Hepatic stellate cell (primary cell): ENCODE results near the gene MRC2.
A peak's percentile ranks its signal among the peaks of the same experiment; 100 is the strongest.

Experiments used
- DNase-seq: peaks from one replicate; pipeline ENCODE4 v3.0.0; 2011; ENCODE audit warnings: low spot score

The MRC2 gene

GRCh38 chr17:62641153-62641552 is 13.7 kb downstream of the MRC2 start:
- no peak for DNase-seq

DNA sequence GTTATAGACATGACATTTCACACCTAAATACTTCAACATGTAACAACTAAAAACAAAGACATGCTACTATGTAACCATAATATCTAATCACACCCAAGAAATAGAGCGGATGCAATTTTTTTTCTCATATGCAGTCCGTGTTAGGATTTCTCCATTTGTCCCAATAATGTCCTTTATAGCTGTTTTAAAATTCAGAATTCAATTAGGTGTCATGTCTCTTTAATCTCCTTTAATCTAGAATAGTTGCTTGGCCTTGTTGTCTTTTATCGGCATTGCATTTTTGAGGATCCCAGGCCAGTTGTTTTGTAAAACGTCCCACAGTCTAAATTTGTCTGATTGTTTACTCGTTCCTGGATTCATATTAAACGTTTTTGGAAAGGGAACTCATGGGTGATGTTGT is 14.5 kb downstream of the MRC2 start:
- DNase-seq = no peak

- no peak for DNase-seq
These were observed 16.0 kb downstream of the MRC2 start for GRCh38 chr17:62643496-62643895.

GRCh38 chr17:62644487-62645173 is 17.2 kb downstream of the MRC2 start:
- no peak for DNase-seq

DNA sequence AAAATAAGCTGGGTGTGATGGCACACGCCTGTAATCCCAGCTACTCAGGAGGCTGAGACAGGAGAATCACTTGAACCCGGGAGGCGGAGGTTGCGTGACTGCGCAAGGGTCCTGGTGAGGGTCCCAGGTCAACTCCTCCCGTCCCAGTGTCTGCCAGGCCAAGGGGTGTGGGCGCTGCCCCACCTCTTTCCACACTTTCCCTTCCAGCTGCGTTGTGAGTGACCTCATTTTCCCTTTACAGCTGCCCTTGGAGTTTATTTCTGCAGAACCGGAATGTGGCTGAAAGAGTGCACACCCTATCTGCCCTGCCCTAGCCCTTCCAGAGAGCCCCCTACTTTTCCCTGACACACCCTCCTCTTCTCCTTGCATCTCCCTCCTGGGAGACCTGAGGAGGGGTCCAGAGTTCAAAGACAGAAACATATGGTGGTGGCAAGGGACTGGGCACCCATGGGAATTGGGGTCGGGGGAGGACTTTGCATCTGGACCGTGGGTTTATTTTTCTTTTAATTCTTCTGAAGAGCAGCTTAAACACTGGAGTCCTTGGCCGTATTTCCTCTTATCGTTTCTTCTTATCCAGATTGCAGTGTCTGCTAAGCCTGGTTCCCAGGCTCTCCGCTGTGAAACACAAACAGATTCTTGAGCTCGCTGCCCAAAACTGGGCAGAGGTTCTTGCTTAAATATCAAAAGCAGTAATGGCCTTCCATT is 20.9 kb downstream of the MRC2 start:
- DNase-seq = peak; percentile 47

DNA sequence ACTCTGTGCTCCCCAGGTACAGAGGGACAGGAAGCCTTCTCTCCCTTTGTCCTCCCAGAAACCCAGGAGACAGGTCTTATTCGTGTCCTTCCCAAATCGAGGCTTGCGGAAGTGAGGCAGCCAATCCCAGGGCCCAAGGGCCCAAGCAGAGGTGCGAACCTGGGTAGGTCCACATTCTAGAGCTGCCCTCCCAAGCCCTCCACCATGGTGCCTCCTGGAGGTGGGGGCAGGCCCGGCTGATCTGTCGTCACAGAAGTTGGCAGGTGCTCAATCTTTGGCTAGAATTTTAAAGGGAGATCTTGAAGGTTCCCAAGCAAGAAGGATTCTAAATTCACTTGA is 21.5 kb downstream of the MRC2 start:
- DNase-seq = no peak

GRCh38 chr17:62649570-62649969 is 22.1 kb downstream of the MRC2 start:
- DNase-seq = no peak

DNA sequence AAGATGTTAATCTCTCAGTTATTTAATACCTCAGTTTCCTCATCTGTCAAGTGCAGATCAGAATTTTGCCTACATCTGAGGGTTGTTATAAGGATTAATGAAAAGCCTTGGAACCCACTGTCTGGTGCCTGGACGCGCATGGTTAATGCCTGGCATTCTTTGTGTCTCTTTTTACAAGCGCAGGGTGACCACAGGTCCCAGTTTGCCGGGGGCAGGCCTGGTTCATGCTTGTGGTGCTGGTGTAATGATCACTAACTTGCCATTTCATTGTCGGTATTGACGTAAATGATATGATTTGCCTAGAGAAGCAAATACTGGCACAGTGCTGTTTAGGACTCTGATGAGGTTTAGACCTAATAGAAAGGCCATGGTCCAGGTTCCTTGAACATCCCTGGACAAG is 23.1 kb downstream of the MRC2 start:
- DNase-seq = no peak

- DNase-seq = peak; percentile 83
These were observed 25.0 kb downstream of the MRC2 start for GRCh38 chr17:62652251-62653001.

GRCh38 chr17:62653002-62653825 is 25.7 kb downstream of the MRC2 start:
- peak; percentile 79 for DNase-seq

DNA sequence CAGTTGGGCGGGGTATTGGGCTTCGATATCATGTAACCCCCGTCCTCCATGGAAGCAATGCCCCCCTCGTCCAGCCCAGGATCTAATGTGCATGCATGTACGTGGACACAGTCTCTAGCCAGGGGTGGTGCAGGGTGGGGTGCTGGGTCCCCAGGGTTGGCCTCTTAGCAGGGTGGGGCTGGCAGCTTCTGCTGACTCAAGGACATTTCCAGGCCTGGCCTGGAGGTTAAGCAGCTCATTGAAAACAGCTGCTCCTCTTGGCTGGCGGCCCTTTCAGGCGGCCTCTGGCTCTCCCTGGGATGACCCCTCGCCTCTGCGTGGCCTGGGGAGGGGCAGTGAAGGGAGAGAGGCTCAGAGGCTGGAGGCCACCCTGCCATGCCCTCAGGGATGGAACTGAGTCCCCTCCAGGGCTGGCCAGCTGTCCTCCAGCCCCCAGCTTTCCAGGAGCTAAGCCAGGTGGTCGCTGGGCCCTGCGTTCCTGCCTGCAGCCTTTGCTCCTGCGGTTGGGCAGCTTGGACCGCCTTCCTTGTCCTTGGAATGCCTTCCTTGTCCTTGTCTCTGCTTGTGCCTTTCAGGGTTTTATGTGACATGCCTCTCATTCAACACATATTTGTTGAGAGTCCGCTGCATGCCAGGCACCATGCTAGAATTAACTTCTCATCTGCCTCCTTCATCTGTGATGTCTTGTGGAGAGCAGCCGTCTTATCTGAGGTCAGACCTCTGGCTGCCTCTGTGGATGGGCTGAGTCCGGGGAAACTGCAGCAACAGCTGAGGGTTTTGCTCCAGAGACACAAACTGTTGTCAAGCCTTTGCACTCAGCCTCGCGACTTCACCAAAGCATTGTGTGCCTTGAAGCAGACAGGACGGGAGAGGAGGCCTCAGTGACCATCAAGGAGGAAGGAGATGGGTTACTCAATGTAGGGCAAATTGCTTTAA is 26.6 kb downstream of the MRC2 start:
- DNase-seq = peak; percentile 81

DNA sequence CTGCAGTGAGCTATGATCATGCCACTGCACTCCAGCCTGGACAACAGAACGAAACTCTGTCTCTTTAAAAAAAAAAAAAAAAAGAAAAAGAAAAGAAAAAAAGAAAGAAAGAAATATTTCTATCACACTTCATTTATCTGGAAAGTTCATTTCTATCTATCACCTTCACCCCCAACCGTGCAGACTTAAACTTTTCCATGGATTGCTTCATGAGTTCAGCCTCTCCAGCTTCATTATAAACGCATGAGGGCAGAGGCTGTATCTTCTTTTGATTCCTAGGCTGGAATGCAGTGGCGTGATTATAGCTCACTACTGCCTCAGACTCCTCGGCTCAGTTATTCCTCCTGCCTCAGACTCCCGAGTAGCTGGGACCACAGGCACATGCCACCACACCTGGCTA is 28.2 kb downstream of the MRC2 start:
- DNase-seq = no peak

- no peak for DNase-seq
These were observed 29.0 kb downstream of the MRC2 start for GRCh38 chr17:62656446-62656845.

DNA sequence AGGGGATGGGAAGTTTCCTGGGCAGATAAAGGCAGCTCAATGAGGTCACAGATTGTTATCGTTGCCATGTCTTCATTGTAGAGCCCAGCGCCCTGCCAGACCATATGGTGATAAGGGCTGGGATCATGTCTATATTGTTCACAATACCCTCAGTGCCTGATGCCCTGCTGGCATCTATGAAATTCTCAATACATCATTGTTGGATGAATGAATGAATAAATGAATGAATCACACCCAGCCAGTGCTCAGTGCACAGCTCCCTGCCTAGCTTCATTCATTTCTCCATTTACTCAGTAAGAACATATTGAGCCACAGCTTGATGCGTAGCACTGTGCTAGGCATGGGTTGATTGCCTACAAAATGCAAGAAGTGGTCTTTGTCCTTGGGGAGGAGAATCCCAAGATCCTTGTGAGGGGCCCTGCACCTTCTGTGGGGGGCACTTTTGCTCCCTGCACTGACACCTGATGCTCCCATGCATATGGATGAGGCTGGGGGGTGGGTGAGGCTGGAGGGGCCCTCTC is 29.7 kb downstream of the MRC2 start:
- no peak for DNase-seq

DNA sequence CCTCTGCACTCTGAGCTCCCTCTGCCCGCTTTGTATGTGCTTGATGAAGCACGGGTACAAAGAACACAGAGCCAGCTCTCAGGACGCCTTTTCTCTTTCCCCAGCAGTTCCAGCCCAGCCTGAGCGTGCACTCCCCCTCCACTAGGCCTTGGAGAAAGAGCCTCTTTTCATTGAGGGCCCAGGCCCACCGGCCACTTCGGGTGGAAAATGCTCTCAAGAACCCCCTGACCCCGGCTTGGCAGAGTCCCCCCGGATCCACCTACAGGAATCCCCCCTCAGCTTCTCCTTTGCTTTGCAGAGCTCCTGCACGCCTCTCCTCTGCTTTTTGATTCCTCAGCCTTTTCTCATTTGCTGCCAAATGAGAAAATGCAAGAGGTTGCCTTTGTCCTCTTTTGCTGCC is 30.2 kb downstream of the MRC2 start:
- DNase-seq = no peak

DNA sequence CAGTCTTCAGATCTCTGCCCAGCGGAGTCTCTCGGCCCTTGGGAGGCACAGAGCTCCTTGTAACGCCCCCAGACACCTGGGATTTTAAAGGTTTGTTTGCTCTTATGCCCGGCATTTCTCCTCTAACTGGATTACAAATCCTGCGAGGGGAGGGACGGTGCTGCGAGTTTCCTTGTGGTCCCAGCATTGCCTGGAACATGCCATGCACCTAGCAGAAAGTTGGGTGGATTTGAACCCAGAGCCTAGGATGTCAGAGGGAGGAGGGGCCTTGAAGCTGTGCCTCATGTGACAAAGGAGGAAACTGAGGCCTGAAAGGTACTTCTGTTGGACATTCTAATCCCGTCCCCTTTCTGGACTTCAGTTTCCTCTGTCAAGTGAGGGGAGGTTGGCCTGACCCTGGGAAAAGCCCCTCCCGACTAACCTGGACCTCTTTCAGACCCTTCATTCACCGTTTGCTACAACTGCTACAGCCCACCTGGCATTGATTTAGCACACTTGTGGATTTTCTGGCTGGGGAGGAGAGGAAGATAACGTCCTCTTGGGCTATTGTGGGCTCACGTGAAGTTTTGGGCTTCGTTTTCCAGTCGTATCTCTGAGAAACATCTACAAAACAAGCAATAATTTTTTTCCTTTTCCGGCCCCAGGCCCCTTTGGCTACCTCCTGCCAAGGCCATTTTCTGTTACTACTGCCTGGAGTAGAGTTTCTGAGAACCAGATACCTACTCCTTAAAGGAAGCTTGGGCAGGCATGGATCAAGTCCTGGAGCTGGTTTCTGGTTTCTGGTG is 30.9 kb downstream of the MRC2 start:
- DNase-seq = no peak

GRCh38 chr17:62660629-62661118 is 33.2 kb downstream of the MRC2 start:
- no peak for DNase-seq

DNA sequence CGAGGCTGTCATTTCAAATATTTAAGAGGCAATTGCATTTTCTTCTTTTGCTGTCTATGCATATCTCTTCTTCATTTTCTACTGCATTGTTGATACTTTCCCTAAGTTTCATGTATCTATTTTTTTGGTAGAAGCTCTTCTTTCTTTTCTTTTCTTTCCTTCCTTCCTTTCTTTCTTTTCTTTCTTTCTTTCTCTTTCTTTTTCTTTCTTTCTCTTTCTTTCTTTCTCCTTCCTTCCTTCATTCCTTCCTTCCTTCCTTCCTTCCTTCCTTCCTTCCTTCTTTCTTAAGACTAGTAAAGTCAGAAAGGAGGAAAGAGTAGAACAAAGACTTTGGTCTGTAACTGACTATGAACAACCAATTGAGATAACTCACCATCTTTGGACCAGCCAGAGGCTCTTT is 33.9 kb downstream of the MRC2 start:
- no peak for DNase-seq

DNA sequence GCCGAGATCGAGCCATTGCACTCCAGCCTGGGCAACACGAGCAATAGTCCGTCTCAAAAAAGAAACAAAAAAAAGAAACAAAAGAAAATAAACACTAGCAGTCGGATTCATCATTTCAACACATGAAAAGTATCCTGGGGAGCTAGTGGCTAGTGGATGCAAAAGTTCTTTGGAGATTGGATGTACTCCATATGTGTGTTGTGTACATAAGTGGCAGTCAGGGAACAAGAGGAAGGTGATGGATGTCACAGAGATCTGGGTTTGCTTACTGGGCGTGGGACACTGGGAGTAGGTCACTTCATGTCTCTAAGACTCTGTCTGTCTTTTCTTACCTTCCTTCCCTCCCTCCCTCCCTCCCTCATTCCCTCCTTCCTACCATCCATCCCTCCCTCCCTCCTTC is 35.4 kb downstream of the MRC2 start:
- no peak for DNase-seq

- DNase-seq = no peak
These were observed 35.8 kb downstream of the MRC2 start for GRCh38 chr17:62663304-62663703.
